ENCODE results near the gene MED13L. TPM values are rescaled to one million over a fixed set of nuclear protein-coding genes. Genes with fewer than 3 reads are reported as not detected.

MED13L gene
- total and polyA plus RNA-seq, 2 of the 8 experiments (the other 6 are each of a cell fraction or from before 2014, with no cell fraction given), result 15.9 to 51.7 TPM

DNA sequence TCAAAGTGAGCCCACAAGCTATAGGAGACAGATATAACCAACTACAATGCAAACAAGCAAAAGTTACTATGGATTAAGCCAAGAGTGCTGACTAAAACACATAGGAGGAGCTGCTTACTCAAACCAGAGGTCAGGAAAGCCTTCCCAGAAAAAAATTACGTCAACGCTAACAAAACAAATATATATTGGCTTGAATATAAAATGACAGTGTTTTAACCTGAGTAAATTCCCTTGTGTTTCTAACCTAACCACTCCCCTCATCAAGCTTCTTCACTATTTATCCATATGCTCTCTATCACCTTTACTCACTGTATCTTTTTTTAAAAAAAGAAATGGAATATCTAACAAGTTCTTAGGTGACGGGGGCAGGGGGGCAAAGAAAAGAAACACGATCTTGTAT is 115.9 kb downstream of the MED13L start:
- Histone ChIP-seq H4K20me1 (replicated peaks in 1 of 2; ENCODE audit: control insufficient read depth in 1 of 2, insufficient read depth in 2 of 2, low read length in 2 of 2) (peaks cover 0 to 3% of the 10 kb centered on the region in 2 experiments), H4K91ac (replicated peaks; ENCODE audit: insufficient read length, low read length) (no peak overlapping the region), H4K5ac (ENCODE audit: insufficient read length, low read depth, low read length) (peak overlapping the region; percentile 75), H3K23me2 (ENCODE audit: low read depth, low read length) (no peaks in the 10 kb centered on the region), H3K23ac (ENCODE audit: insufficient read length) (no peak overlapping the region), H3K56ac (replicated peaks; ENCODE audit: insufficient read length, low read depth, low read length) (no peak overlapping the region), H3K27me3 (replicated peaks in 1 of 4; ENCODE audit: control insufficient read depth in 3 of 4, extremely low read depth in 1 of 4, insufficient read depth in 3 of 4, low read length in 3 of 4) (no peaks in the 10 kb centered on the region), H3K14ac (ENCODE audit: insufficient read length) (no peak overlapping the region), H3K9me3 (ENCODE audit: insufficient read depth in 2 of 2, low read depth in 1 of 2, low read length in 1 of 2) (no peaks in the 10 kb centered on the region), H2BK20ac (ENCODE audit: low read length) (no peak overlapping the region), H2AK5ac (ENCODE audit: low read depth, low read length) (no peak overlapping the region), H2BK12ac (ENCODE audit: low read depth, low read length) (no peak overlapping the region), H3K27ac (ENCODE audit: low read depth, low read length) (no peak overlapping the region), H3K36me3 (ENCODE audit: control insufficient read depth in 2 of 4, insufficient read depth in 4 of 4, low read length in 3 of 4) (no peaks in the 10 kb centered on the region), H3K18ac (ENCODE audit: extremely low read depth, low read length) (no peak overlapping the region; the same call in 1 of the 2 replicates), H3K4me2 (ENCODE audit: insufficient read depth in 1 of 2, low read depth in 2 of 2, low read length in 2 of 2) (peak overlapping the region; percentile 35 to 44; a peak in 3 of 4 replicates), H2BK15ac (ENCODE audit: low read length) (no peak overlapping the region), H3K4me1 (replicated peaks in 1 of 4; ENCODE audit: control insufficient read depth in 3 of 4, insufficient read depth in 4 of 4, low read length in 3 of 4) (peaks cover 2 to 20% (median 6%) of the 10 kb centered on the region in 4 experiments; a peak in 6 of 7 replicates), H3K79me1 (ENCODE audit: low read depth, low read length) (no peaks in the 10 kb centered on the region; the same call in 1 of the 2 replicates), H3K79me2 (ENCODE audit: control insufficient read depth in 1 of 2, insufficient read depth in 2 of 2, low read length in 2 of 2) (peaks cover 17 to 91% of the 10 kb centered on the region in 2 experiments; a peak in 3 of 4 replicates), H3K4me3 (ENCODE audit: extremely low read depth in 1 of 4, insufficient read depth in 2 of 4, low read depth in 3 of 4, low read length in 4 of 4) (peak overlapping the region in 1 of 4 experiments; percentile 34; a peak in 1 of 8 replicates), H4K8ac (ENCODE audit: extremely low read depth, insufficient read depth, low read length) (no peak overlapping the region), H2BK120ac (replicated peaks; ENCODE audit: low read depth, low read length) (no peak overlapping the region), H3K9ac (replicated peaks in 1 of 4; ENCODE audit: extremely low read depth in 1 of 4, low read depth in 3 of 4, low read length in 3 of 4) (no peak overlapping the region), H3K4ac (replicated peaks; ENCODE audit: insufficient read length, low read depth, low read length) (no peak overlapping the region), H2BK5ac (ENCODE audit: low read depth, low read length) (no peak overlapping the region), H2AFZ (ENCODE audit: low read length) (no peak overlapping the region)
- CTCF ChIA-PET (ENCODE audit: partially characterized antibody), result interaction anchor here (1.7 kb wide), 1 partner anchor 9 kb away, joined by 5 read pairs; no protein-coding TSS in a partner anchor
- FAIRE-seq (no peak), DNase-seq (ENCODE audit: low read depth in 1 of 2, low spot score in 2 of 2) (no peak)
- POLR2A ChIA-PET (ENCODE audit: partially characterized antibody), result interaction anchor here (1.2 to 1.7 kb wide), 3 partner anchors 9 to 19 kb away, joined by 3 read pairs; no protein-coding TSS in a partner anchor
- WGBS, 2 experiments (ENCODE audit: extremely low coverage in 1 of 2, insufficient coverage in 1 of 2, insufficient read length in 1 of 2, insufficient replicate concordance in 2 of 2, low coverage in 1 of 2, low lambda C conversion rate in 2 of 2, missing lambda C conversion rate in 1 of 2), result 70% methylated on average over 4 of the region's 4 CpGs; no CpG with 5 or more reads in 1 of the 2 experiments
- TF ChIP-seq KDM1A (IDR thresholded peaks at IDR 0.05; ENCODE audit: borderline replicate concordance, low read length) (no peak), GABPA (IDR thresholded peaks at IDR 0.05; ENCODE audit: borderline replicate concordance, insufficient read depth, low read length) (no peak), POU5F1 (IDR thresholded peaks at IDR 0.05; ENCODE audit: low read depth, low read length) (no peak), ZNF274 (IDR thresholded peaks at IDR 0.05; ENCODE audit: borderline replicate concordance, extremely low read depth, low read length) (no peak), SRF (IDR thresholded peaks at IDR 0.05; ENCODE audit: low read depth, low read length) (no peak), RFX5 (IDR thresholded peaks at IDR 0.05; ENCODE audit: borderline replicate concordance, low read depth, low read length) (no peak), TBP (IDR thresholded peaks at IDR 0.05; ENCODE audit: low read depth, low read length) (no peak), HDAC2 (IDR thresholded peaks at IDR 0.05; ENCODE audit: borderline replicate concordance in 1 of 2, low read depth in 2 of 2, low read length in 2 of 2) (no peak), SUZ12 (IDR thresholded peaks at IDR 0.05; ENCODE audit: low read length) (no peak), BACH1 (IDR thresholded peaks at IDR 0.05; ENCODE audit: low read length) (no peak), CTBP2 (IDR thresholded peaks at IDR 0.05; ENCODE audit: borderline replicate concordance, insufficient read depth, insufficient read length, low read length) (no peak), CHD2 (IDR thresholded peaks at IDR 0.05; ENCODE audit: low read length) (no peak)
- TF ChIP-seq, protein P1, sequence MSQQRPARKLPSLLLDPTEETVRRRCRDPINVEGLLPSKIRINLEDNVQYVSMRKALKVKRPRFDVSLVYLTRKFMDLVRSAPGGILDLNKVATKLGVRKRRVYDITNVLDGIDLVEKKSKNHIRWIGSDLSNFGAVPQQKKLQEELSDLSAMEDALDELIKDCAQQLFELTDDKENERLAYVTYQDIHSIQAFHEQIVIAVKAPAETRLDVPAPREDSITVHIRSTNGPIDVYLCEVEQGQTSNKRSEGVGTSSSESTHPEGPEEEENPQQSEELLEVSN (IDR thresholded peaks at IDR 0.05), result no peak
